ENCODE data around the gene AP2A2.

AP2A2 gene

DNA sequence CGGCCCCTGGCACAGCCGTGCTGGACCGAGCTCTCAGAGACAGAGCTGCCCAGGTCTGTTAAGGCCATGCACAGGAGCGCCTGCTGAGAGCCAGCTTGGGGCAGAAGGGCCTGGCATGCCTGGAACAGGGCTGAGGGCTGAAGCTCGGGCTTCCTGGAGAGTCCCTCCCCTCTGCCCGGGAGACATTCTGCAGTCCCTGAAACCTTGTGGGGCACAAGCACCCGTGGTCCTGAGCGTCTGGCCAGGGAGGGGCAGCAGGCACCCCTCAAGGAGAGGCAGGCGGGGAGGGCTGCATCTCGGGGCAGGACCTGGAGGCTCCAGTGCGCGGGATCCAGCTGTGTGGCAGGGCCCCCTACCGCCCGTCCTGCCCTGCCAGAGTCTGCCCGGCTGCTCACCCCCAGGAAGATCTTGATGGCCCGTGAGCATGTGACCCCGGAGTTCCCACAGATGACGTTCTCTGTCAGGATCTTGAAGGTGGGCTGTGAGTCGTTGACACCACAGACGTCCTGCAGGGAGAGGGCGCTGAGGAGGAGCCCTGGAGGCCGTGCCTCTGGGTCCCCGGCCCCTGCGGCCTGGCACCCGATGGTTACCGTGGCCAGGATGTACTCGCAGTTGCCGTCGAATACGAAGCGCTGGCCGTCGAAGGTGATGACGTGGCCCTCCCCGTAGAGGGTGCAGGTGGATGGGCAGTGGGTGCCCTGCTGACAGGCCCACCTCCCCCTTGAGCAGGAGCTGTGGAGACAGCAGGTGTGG, 99.9 kb downstream of the AP2A2 start:
- FAIRE-seq (no peak), DNase-seq (ENCODE audit: insufficient read length, low spot score) (no peak)

DNA sequence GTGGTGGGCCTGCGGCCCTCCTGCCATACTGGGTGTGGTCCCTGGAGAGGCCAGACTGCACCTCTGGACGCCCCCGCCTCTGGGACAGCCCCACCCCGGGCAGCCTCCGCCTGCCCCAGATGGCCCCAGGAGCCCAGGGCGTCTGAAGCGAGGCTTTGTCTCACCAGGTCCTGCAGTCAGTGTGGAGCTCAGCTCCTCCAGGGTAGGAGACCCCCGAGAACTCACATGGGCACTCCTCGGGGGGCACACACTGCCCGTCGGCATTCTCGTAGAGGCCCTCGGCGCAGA, 100.4 kb downstream of the AP2A2 start:
- DNase-seq (ENCODE audit: insufficient read length, low spot score) (no peak), FAIRE-seq (no peak)

DNA sequence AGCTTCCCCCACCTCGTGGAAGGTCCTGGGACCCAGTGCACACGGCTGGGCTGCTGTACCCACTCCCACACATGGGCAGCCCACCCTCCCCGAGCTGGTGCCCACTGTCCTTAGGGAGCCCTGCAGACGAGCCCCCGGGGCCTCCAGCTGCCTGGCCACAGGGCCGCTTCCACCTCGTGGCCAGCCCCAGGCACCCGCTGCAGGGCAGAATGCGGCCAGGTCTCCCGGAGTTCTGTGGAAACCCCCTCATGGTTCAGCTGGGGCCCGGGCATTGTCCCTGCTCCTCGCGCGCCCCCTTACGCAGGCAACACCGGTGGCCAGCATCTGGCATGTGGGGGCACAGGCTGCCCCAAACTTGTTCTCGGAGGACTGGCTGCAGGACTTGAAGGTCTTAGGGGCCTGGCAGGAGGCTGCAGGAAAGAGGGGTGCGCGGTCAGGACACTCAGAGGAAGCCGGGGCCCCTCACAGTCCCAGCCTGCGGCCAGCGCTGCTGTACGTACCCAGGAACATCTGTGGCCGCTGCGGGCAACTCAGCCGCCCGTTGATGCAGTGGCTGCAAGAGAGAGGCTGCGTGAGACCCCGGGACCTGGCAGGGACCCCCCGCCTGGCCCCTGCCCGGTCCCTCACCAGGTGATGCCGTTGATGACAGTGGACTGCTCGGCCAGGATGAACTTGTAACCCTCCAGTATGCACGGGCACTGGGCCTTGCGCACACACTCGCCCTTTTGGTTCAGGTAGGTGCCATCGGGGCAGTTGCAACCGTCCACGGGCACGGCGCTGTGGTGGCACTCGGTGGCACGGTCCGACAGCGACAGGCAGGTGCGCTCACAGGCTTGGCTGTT, 101.2 kb downstream of the AP2A2 start:
- FAIRE-seq = no peak
- DNase-seq (ENCODE audit: insufficient read length, low spot score) = no peak

DNA sequence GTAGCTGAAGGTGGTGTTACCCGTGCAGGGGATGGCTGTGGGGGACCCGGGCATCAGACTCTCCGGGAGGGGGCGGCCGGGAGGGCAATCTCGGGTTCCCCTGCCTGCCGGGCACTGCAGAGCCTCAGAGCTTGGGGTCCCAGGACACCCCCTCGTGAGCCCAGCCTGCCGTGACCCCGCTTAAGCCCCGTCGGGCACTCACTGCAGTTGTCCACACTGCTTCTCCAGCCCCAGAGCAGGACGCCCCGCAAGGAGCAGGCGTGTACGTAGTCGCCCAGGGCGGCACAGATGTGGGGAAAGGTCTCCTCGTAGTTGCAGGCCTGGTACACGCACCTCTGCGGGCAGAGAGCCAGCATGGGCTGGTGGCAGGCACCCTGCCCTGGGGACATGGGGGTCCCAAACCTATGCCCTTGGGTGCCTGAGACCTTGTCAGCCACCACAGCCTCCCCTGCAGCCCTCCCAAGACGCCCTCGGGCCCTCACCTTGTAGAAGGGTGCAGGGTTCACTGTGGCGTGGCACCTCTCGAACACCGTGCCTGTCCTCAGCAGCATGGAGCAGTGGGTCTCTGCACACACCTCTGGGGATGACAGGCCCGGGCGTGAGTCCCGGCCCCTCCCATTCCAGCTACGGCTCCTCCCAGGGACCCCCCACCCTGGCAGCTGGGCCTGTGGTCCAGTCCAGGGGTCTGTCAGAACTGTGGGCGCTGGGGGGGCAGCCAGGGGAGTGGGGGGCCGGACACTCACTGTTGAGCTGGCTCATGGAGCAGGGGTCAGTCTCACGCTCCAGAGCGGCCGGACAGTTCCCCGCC, 102.0 kb downstream of the AP2A2 start:
- FAIRE-seq (no peak), DNase-seq (ENCODE audit: insufficient read length, low spot score) (no peak)

DNA sequence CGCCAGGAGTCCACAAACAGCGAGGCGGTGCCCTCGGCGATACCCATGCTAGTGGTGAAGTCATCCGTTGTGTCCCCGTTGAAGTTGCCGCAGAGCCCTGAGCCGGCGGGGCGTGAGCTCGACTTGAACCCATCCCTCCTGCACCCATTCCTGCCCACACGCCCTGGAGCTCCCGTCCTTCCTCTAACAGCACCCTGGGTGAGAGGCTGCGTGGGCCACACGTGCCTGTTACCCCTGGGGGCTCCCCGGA, 102.5 kb downstream of the AP2A2 start:
- no peak for FAIRE-seq
- no peak for DNase-seq (ENCODE audit: insufficient read length, low spot score)

DNA sequence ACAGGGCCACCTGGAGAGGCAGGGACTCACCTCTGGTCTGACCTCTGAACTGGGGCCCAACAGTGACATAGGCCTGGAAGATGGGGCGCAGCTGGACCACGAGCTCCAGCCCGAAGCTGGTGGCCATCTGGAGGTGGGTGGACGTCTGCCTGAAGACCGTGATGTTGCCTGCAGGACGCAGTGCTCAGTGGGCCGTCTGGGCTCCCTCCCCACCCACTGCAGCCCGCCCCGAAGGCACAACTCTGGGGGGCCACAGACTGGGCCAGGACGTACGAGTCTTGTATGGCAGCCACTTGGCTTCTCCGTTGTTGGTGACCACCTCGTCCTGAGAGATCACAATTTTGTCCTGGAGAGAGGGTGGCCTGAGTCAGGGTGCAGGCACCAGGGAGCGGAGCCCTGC, 102.9 kb downstream of the AP2A2 start:
- no peak for FAIRE-seq
- DNase-seq (ENCODE audit: insufficient read length, low spot score) = no peak

DNA sequence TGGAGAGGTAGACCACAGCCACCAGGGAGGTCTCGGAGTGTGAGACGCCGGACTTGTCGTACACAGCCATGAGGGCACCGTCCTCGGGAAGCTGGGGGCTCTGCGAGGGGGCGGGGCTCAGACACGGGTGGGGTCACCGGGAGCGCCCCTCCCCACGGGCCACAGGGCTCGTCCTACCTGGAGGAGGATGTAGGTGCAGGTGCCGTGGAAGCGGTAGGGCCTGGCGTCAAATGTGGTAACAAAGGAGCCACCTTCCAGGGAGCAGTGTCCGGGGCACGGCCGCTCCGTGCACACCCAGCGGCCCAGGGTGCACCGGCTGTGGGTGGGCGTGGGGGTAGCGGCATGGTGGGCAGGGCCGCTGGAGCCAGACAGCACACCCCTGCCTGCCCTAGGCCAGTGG, 103.4 kb downstream of the AP2A2 start:
- no peak for FAIRE-seq

DNA sequence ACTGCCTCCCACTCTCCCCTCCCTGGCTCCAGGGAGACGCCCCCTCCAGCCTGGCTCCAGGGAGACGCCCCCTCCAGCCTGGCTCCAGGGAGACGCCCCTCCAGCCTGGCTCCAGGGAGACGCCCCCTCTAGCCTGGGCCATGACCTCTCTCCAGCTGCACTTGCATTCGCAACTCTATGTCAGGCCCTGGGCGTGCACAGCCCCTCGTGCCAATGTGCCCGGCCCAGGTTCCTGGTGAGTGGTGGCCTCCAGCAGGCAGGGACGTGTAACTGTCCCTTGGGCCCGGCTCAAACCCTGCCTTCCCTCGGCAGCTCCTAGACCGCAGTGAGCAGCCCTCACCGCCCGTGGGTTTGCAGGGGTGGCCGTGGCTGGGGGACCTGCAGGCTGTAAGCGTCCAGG, 104.0 kb downstream of the AP2A2 start:
- no peak for FAIRE-seq
- DNase-seq (ENCODE audit: insufficient read length, low spot score) = no peak

More for the DNA sequence above, 103.4 kb downstream of the AP2A2 start:
- no peak for DNase-seq (ENCODE audit: insufficient read length, low spot score)

DNA sequence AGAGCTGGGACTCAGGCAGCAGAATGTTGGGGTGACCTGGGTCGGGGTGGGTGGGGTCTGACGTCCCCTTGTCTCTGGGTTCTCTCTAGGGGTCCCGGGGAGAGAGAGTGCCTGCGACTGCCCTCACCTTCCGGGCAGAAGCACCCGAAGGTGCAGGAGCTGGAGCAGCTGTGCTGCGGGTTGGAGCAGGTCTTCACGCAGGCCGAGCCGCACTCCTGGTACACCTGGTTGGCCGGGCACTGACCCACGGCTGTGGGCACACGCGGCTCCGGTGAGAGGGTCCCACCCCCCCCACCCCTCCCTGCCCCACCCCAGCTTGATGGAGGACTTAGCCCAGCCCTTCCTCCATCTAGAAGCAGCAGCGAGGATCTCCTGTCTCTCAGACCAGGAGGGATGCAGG, 104.4 kb downstream of the AP2A2 start:
- DNase-seq (ENCODE audit: insufficient read length, low spot score) (no peak), FAIRE-seq (no peak)

DNA sequence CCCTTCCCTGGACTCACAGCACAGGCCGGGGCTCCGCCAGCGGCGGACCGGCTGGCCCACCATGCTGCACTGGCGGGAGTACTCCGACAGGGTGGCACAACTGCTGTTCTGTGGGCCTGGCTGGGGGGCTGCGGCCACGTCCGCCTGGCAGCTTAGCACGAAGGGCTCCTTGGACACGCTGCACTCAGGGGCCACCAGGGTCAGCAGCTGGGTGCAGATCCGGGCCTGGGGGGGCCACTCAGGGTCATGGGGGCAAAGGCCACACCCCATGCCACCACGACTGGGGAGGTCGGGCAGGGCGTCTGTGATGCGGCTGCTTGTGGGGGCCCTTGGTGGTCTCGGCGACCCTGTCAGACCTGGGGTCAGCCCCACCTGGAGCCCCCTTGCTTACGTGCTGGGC, 104.9 kb downstream of the AP2A2 start:
- FAIRE-seq = no peak
- DNase-seq (ENCODE audit: insufficient read length, low spot score) = no peak

DNA sequence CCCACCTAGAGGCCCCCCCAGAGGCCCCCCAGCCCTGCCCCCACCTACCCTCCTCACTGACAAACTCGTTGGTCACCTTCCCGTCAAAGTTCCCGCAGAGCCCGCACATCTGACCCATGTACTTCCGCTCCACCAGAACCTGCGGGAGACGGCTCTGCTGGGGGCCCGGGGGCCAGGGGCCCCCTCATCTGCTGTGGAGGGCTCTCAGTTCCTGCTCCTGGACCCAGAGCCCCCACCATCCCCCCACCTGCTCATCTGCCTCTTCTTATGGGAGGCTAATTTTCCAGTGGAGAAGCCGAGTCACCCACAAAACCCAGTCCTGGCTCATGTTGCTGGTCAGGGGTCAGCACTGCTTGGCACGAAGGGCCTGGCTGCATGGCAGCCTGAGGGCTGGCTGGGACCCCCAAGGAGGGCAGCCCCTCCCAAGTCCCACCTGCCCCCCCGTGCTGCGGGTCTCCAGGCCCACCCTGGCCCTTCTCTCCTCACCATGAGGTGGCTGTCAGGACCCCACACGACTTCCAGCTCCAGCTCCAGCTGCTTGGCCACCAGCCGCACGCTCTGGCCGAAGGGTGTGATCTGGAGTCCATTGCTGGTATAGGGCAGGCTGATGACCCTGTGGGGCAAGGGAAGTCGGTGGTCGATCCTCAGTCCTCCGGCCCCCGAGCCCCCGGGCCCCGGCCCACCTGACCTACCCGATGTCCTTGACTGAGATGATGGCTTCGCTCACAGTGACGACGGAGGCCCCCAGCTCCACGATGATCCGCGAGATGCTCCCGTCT, 105.6 kb downstream of the AP2A2 start:
- FAIRE-seq = no peak
- DNase-seq (ENCODE audit: insufficient read length, low spot score) = no peak

DNA sequence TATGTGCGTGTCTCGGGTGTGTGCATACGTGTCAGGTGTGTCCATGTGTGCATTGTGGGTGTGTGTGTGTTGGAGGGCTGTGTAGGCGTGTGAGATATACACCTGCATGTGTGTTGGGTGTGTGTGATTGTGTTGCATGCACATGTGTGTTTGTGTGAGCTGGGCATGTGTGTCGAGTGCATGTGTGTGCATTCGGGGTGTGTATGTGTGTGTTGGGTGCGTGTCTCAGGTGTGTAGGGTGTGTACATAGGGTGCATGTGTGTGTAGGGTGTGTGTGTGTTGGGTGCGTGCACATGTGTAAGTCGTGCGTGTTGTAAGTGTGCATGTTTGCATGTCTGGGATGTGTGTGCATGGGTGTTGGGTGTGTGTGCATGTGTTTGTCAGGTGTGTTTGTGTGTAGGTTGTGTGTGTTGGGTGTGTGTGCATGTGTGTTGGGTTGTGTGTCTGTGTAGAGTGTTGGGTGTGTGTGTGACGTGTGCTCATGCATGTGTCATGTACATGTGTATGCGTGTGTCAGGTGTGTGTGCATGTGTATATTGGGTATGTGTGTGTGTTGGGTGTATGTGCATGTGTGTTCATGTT, 106.7 kb downstream of the AP2A2 start:
- DNase-seq (ENCODE audit: insufficient read length, low spot score) (no peak), FAIRE-seq (peak; percentile 98)

DNA sequence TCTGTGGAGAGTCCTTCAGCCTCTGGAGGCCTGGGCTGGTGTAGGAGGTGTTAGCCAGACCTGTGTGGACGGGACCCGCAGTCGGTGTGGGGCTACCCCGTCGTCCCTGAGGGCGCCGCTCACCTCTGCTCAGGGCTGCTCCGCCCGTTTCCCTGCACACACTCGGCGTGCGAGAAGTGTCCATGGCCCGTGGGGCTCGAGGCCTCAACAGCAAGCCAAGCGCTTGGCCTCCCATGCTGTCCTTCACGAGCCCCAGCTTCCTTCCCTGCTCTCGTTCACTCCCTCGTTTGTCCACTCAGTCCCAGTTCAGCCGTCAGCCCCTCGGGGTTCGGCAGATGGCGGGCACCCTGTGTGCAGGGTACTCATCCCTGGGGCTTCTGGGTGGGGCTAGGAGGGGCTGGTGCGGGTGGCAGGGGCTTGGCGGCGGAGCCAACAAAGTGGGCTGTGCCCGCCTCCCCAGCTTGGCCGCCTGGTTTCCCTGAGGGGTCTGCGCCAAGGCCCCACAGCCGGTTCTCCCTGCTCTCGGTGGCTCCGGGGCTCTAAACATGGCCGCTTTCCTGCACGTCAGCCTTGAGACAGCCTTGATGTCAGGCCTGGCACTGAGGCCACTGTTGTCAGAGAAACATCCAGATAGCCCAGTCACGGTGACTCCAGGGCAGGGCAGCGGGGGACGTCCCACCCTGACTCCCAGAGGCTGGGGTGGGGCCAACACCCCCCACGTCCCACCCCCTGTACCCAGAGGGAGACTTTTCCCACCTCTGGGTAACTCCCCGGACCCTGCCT, 107.5 kb downstream of the AP2A2 start:
- no peak for FAIRE-seq
- DNase-seq (ENCODE audit: insufficient read length, low spot score) = no peak

DNA sequence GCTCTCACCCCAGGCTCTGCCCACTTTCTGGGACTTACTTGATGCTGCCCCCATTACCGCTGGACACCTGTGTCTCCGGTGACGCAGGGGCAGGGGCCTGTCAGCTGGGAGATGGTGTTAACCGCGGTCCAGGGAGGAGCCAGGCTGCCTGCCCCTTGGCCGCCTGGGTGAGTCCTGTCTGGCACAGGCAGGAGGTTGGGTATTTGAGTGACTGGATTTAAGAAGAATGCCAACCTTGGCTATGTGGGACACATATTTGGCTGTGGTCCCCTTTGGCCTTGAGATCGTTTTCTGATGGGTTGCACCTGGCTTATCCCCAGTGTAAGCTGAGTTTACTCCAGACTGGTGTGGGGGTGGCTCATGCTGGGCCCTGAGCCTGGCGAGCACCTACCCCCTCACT, 108.3 kb downstream of the AP2A2 start:
- no peak for DNase-seq (ENCODE audit: insufficient read length, low spot score)

DNA sequence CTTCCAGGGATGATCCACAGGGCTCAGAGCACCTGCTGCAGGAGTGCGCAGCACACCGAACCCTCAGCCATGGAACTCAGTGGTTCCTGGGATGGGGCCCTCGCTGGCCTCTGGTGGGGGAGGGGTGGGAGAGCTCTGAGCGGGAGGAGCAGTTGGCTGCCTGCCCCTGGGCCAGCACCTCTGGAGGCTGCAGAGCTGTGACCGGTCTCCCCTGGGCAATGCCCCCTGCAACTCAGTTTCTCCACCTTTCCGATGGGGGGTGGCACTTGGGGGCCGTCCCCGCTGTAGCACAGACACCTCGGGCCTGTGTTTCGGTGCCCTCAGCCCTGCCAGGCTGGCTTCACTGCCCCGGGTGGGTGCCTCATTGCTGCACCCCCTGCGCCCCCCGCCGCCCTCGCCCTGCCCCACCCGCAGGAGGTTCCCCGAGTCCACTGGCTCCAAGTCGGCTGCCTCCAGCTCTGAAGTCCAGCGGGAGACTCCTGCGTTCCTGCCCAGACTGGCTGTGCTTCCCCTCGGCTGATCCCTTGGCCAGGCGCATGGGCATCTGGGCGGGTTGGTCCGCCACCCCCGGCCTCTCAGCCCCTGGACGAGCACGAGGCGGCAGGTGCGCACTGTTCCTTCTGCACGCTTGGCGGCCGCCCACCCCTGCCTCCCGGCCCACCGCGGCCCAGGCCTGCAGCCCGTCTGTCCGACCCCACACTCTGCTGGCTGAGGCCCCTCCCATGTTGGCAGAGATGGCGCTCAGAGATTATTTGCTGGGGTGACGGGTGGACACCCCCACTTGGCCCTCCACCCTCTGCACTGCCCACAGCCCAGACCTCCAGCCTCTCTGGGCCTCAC, 109.0 kb downstream of the AP2A2 start:
- FAIRE-seq (no peak), DNase-seq (ENCODE audit: insufficient read length, low spot score) (no peak)

More for the DNA sequence above, 108.3 kb downstream of the AP2A2 start:
- no peak for FAIRE-seq

DNA sequence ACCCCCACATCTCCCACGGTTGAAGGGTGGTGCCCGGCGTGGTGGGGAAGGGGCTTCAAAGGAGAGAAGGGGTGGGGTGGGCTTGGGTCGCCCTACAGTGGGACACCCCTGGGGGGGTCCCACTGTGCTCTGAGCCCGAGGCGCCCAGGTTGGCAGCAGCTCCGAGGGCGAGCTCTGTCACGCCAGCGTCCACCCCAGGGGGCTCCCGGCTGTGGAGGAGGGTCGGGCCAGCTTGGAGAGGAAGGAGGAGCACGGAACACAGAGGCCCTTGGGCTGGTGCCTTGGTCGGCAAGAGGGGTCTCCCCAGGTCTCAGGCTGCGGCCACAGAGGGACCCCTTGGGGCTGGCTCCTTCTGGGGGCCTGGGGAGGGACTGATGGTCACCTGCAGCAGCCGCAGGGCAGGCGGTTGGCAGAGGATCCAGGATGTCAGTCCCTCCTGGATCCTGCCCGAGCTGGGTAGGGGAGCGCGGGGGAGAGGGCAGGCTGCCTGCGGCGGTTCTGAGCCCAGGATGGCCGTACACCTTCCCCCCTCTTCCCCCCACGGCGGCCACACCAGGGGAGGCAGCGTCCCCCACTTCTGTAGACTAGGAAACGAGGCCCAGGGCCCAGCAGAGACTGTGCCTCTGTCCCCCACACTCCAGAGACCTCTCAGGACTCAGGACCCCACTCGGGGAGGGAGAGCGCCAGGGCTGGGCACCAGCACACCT, 110.1 kb downstream of the AP2A2 start:
- DNase-seq (ENCODE audit: insufficient read length, low spot score) (no peak), FAIRE-seq (no peak)

DNA sequence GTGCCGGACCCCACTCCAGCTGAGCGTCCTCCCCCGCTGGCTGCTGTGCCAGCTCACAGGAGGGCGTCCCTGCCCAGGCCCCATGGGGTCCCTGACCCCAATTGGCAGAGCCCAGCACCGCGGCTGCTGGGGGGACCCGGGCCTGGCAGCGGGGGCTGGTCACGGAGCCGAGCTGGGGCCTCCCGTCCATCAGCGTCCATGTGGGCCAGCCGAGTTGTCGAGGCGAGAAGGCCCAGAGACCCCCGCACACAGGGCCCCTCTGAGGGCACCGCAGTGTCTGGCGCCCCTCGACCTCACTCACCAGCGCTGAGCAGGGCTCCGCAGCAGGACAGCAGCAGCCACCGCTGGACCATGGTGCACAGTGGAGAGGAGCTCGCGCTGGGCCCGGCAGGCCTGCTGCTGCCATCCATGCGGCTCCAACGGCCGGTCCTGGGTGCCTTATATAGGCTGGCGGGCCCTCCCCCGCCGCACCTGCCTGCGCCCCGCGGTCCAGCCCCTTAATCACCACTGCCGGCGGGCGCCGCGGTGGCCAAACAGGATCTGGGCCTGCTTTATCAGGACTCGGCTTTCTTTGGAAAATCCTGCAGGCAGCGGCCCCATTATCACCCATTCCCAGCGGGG, 110.7 kb downstream of the AP2A2 start, which contains the start of gene MUC6:
MUC6 (minus strand) TSS at position 416 of the 621 bp plus-strand sequence; CDS start at position 353, 63 bp downstream.
- FAIRE-seq = no peak
- DNase-seq (ENCODE audit: insufficient read length, low spot score) = no peak

DNA sequence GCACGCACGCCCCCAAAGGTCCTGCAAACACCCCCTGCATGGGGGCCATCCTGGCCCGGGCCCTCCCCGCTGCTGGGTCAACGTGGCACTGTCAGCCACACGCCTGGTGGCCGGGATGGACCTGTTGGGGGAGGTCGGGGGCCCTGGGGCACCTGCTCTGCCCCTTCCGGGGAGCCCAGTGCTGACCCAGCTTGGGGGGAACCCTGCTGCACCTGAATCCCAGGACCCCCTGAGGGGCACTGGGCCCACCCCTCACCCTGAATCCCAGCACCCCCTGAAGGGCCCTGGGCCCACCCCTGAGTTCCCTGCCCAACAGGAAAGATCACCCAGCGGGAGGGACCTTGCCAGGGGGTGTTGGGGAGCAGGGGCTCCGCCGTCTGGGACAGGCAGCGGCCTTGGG, 111.3 kb downstream of the AP2A2 start:
- DNase-seq (ENCODE audit: insufficient read length, low spot score) (no peak), FAIRE-seq (no peak)

Measured in HTR-8/SVneo (cell line).